Muscle of arm (tissue), 12 donors: Measurements from ENCODE around the gene PIGL. TPM values are rescaled to one million over a fixed set of nuclear protein-coding genes. Genes with fewer than 3 reads are reported as not detected.
"Not testable (repeated sequence)": the region's sequence is repeated elsewhere in the genome, so short reads cannot be mapped to it uniquely, and the experiment has no call there.

ENCODE experiments used
- DNase-seq: peaks from one replicate; pipeline ENCODE4 v3.0.0-alpha.2; 2013
- polyA plus RNA-seq, 12 donors: library from polyadenylated mRNA; unstranded; fragments of 120-200 nt; gene quantifications; one replicate each; pipeline ENCODE4 v1.2.1, GENCODE V29; 2013; ENCODE audit not compliant: insufficient read length in 12 of 12

Gene PIGL
- polyA plus RNA-seq, 12 donors = 10.7 to 39.3 (median 17.0) TPM; not detected in 1

DNA sequence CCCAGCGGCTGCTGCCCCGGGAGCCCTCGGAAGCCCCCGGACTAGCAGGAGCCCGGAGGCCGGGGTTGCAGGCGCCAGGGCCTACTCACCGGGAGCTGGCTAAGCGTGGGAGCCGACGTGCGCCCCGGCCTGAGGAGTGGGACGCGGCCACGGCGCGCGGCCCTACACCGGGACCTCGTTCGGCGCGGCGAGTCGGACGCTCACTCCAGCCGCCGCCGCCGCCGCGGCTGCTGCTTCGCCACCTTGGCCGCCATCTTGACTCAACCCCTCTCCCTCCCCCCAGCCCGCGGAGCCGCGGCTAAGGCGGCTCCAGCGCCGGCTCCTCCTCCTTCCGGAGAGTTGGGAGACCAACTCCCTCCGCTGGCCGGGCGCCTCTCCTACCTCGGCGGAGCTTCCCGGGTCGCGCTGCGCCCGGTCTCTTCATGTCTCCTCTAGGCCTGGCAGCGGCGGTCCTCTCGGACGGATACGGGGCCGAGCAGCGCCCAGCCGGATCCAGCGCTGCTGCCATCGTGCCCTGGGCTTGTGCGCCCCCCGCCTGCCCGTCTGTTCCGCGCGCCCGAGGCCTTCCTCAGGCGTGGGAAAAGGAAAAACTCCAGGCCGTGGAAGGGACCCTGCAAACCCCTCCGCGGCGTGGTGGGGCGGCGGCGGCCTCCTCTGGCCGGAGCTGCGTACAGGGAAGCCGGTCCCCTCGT, 1.6 kb upstream of the PIGL start, which contains the start of gene NCOR1:
NCOR1 (minus strand) TSS at position 262 of the 692 bp plus-strand sequence. CDS start 20,965 bp downstream, outside the sequence.
- DNase-seq = peak; percentile 94

DNA sequence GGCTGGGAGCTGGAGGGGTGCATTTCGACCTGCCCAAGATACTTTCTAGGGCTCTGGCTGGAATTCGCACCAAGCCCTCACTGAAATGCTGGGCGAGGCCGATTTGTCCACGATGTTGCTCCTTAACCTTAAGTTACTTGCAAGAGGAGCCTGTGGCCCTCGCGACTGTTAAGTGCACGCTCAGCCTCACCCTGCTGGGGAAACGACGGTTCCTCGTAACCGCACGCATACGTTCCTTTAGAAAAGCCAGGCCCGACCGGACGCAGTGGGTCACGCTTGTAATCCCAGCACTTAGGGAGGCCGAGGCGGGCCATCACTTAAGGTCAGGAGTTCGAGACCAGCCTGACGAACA, 1.1 kb upstream of the PIGL start:
- DNase-seq = no peak

DNA sequence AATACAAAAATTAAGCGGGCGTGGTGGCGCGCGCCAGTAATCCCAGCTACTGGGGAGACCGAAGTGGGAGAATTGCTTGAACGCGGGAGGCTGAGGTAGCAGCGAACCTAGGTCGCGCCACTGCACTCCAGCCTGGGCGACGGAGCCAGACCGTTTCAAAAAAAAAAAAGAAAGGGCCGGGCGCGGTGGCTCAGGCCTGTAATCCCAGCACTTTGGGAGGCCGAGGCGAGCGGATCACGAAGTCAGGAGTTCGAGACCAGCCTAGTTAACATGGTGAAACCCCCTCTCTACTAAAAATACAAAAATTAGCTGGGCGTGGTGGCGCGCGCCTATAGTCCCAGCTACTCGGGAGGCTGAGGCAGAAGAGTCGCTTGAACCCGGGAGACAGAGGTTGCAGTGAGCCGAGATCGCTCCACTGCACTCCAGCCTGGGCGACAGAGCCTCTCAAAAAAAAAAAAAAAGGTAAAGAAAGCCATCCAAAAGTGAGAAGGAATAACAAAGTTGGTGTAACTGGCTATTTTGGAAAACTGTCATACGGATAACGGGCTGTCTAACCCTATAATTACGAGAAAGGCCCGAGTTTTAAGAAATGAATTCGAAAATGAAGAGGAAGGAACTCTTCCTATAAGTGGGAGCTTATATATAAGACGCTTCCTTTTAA, 539 bp upstream of the PIGL start:
- not testable (repeated sequence) for DNase-seq

DNA sequence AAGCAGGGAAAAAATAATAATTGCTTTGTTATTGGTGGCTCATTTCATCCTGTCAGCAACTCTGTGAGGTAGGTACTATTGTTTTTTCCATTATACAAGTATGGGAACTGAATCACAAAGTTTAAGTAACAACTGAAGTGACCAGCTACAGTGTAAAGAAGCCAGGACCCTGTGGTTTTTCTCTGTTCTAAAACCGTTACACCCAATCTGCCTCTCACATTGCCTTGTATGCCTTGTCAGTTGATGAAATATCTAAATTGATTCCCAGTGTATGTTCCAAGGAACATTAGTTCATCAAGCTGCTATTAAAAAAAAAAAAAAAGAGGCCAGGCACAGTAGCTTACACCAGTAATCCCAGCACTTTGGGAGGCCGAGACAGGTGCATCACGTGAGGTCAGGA, 5.4 kb downstream of the PIGL start:
- DNase-seq = no peak

DNA sequence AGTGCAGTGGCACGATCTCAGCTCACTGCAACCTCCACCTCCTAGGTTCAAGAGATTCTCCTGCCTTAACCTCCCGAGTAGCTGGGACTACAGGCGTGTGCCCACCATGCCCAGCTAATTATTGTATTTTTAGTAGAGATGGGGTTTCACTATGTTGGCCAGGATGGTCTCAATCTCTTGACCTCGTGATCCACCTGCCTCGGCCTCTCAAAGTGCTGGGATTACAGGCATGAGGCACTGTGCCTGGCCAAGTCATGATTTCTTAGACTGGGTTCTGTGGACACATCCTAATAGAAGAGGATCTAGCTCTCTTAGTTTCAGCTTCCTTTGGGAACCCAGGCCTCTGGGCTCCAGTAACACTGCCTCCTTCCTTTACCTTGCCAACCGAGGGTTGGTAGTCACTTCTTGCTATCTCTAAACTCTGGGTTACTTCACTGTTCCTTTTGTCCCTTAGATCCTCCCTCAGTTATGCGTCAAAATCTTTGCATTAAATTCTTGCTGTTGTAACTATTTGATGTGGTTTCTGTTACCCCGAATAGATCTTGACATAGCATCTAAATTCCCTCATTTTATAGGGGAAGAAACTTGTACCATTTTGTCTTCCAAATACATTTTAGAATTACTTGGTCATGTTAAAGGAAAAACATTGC, 13.0 kb downstream of the PIGL start:
- not testable (repeated sequence) for DNase-seq

DNA sequence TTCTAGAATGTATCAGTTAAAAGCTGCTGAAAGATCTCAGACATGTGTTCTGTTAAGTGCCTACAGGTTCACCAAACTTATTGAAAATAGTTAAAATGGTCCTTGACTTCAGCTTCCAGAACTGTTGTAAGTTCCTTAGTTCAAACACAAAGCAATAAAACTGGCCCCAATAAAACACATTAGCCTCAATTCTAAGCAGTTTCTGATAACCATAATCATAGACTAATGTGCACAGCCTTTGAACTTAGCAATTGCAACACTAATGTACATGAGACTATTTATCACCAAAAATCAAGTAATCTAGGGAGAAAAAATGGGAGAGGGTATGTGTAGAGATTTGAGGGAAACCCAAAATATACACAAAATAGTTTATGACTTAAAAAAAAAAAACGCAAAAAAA, 15.4 kb downstream of the PIGL start:
- no peak for DNase-seq

DNA sequence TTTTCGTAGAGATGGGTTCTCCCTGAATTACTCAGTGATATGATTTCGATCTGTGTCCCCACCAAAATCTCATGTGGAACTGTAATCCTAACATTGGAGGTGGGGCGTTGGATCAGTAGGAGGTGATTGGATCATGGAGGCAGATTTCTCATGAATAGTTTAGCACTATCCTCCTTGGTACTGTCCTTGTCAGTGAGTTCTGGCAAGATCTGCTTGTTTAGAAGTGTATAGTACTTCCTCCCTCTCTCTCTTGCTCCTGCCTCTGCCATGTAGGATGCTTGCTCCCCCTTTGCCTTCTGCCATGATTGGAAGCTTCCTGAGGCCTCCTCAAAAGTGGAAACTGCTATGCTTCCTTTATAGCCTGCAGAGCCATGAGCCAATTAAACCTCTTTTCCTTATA, 22.9 kb downstream of the PIGL start:
- no peak for DNase-seq

DNA sequence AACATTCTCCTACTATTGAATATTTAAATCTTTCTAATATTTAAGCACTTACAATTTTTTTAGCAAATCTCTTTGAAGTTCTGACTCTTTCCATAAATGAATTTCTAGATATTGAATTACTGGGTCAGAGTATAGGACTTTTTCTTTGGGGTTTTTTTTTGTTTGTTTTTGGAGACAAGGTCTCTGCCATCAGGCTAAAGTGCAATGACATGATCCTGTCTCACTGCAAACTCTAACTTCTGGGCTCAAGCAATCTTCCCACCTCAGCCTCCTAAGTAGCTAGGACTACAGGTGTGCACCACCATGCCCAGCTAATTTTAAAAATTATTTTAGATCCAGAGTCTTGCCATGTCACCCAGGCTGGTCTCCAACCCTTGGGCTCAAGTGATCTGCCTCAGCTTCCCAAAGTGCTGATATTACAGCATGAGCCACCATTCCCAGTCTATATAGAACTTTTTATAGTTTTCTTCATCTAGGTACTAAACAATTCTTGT, 24.9 kb downstream of the PIGL start:
- no peak for DNase-seq

DNA sequence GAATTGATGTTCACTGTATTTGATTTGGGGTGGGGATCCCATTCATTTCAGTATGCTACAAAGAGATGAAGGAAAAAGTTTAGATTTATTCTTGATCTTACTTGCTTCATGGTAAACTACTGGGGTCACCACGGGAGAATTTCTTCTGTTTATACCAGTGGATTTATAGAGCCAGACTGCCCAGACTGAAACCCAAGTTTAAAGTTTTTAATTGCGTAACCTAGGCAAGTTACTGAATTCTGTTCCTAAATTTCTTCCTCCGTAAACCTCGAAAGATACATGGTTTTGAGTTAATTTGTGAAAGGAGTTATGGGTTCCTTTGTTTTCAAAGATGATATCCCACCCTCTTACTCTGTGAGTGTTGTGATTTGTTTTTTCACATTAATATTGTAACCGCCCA, 26.4 kb downstream of the PIGL start:
- no peak for DNase-seq

DNA sequence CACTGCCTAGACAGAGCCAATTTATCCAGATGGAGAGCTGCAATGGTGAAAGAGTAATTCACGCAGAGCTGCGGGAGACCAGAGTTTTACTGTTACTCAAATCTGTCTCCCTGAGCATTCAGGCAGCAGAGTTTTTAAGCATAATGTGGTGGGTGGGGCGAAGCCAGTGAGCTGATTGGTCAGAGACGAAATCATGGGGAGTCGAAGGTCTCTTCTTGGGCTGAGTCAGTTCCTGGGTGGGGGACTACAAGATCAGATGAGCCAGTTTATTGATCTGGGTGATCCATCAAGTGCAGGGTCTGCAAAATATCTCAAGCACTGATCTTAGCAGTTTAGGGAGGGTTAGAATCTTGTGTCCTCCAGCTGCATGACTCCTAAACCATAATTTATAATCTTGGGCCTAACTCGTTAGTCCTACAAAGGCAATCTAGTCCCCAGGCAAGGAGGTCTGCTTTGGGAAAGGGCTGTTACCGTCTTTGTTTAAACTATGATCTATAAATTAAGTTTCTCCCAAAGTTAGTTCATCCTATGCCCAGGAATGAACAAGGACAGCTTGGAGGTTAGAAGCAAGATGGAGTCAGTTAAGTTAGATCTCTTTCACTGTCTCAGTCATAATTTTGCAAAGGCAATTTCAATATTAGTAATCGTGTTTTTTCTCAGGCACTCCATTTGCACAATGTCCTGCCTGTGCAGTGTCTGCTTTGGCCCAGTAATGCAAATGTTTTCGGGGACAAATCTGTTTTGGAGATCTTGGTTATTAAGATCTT, 27.0 kb downstream of the PIGL start:
- no peak for DNase-seq

DNA sequence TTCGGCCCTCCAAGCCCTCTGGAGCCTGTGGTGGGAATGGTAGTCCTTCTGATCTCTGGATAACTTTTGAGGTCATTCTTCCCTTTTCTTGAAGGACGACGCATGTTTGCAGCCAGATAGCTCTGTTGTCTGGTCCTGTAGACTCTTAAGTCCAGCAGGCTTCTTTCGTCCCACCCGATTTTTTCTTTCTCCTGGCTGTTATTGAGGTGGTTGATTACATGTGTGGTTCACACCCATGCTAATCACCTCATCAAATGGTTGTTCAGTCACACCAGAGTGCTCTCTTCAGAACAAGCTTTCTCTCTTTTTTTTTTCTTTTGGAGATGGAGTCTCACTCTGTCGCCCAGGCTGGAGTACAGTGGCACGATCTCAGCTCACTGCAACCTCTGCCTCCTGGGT, 30.6 kb downstream of the PIGL start:
- DNase-seq = no peak

DNA sequence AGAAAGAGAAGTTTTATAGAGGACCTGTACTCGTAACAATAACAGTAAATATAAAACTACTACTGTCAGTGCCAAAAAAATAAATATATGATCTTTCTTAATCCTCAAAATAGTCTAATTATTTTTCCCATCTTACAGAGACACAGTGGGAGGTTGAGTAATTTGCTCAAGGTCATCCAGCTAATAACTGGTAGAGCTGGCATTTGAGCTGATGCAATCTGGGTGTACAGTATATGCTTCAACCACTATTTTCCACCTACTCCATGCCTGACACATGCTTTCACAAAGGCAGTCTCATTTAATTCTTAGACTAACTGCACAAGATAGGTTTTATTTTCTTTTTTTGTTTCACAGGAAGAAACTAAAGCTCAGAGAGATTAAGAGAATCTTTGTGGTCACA, 33.6 kb downstream of the PIGL start:
- no peak for DNase-seq

DNA sequence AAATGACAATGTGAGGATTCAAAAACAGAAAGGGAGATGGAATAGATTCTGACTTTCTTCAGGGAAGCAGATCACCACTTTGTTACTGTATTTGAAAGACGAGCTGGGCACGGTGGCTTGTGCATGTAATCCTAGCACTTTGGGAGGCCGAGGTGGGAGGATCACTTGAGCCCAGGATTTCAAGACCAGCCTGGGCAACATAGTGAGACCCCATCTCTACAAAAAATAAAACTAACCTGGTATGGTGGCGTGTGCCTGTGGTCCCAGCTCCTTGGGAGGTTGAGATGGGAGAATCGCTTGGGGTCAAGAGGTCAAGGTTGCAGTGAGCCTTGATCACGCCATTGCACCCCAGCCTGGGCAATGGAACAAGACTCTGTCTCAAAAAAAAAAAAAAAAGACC, 34.0 kb downstream of the PIGL start:
- DNase-seq = no peak

DNA sequence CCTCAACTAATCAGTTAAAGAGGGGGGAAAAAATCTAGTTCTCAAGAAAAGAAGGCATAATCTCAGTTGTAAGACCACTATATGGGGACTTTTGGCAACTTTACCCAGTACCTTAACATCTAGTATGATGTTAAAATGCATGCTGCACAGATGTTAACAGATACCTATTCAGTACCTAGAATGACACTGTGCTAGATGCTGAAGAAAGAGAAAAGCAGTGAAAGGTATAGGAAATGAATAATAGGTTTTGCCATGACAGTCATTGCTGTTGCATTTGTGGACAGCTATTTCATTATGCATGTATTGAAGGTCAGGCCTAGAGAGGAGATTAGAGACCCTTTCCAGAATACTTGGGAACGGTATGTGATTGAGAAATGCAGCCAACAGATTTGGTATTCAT, 34.5 kb downstream of the PIGL start:
- no peak for DNase-seq

DNA sequence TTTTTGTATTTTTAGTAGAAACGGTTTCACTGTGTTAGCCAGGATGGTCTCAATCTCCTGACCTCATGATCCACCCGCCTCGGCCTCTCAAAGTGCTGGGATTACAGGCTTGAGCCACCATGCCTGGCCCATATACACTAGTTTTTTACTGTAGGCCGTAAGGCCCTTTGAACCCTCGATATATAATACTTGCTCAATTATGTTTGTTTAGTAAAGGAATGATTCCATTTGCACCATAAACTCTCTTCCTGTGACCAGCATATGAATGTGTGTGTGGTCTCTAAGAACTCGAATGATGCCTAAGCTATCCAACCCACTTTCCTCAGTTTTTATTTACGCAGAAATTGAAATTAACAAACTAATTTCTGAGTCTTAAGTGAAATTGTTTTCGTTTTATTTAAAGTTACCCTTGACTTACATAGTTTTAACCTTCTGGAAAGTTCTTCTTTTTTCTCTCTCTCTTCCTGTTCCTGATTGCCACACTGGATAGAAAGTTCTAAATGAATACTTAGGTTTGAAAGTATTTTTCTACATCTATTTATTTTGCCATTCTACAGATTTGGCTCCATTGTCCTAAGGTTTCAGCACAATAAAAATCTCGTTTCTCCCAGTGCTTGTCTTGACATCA, 37.9 kb downstream of the PIGL start:
- DNase-seq = no peak

DNA sequence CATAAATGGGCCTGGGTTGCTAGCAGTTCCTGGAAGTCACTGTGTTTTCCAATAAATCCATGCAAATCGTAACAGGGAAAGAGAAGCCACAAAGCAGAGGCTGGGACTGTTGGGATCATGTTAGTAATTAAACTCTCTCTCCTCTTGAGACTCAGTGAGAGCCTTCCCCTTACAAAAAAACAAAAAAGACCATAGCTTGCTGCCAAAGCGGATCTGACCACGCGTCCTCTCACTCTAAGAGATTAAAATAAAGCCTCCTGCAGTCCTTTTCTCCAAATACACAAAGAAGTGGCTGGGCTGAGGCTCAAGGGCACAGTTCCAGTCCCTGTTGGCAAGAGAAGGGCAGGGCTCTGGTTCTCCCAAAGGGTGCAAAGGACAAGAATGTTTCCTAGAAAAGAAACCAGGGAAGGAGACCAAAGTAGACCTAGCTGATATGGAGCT, 38.5 kb downstream of the PIGL start:
- peak; percentile 54 for DNase-seq

DNA sequence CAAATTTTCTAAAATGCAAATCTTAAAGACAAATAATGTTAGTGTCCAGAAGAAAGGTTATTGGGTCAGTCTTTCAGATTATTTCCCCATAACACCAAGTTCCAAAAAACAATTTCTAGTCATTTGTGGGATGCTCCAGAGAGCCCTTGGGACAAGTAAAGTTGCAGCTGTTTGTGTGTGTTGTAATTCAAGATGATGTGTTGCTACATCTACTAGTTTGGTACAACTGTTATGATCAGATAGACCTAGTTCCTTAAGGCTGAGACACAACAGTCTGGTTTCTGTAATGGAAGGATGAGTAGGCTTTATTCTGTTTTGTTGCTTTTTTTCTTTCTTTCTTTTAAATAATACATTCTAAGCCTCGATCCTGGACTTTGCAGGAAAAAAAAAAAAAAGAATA, 41.9 kb downstream of the PIGL start:
- DNase-seq = peak; percentile 33

DNA sequence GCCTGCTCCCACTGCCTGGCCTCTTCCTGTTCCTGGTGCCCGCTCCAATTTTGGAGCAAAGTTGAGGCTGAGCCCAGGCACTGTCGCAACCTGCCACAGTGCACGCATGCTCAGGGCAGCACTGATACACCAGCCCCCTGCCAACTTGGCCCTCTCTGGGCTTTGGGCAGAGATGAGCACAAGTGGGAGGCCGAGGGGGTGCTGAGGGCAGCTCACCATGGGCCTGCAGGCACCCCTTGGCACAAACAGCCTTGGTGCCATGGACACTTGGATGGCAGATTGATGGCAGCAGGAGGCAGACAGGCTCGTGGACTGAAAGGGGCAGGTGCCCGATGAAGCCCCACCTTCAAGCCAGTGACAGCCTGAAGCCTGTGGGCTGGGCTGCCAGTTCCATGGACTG, 42.9 kb downstream of the PIGL start:
- no peak for DNase-seq

DNA sequence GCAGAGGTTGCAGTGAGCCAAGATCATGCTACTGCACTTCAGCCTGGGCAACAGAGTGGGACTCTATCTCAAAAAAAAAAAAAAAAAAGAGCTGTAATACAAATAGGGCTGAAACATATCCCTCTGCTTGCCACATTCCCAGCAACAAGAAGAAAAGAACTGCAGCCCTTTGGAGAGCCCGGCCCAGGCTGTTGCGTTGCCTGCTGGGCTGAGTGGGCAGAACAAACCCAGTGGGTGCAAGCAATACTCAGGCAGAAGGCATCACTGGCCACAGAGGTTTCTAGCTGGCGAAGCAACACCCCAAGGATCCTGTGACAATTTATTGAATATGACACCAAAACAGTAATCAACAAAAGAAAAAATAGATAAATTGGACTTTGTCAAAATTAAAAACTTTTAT, 44.0 kb downstream of the PIGL start:
- no peak for DNase-seq

DNA sequence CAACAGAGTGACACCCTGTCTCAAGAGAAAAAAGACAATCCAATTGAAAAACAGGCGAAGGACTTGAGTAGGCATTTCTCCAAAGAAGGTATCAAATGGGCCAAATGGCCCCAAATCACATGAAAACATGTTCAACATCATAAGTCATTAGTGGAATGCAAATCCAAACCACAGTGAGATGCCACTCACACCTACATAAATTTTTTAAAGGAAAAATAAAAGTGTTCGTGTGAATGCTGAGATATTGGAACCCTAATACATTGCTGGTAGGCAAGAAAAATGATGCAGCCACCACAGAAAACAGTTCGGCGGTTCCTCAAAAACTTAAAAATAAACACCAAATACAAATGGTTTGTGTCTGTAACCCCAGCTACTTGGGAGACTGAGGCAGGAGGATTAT, 45.2 kb downstream of the PIGL start:
- no peak for DNase-seq

DNA sequence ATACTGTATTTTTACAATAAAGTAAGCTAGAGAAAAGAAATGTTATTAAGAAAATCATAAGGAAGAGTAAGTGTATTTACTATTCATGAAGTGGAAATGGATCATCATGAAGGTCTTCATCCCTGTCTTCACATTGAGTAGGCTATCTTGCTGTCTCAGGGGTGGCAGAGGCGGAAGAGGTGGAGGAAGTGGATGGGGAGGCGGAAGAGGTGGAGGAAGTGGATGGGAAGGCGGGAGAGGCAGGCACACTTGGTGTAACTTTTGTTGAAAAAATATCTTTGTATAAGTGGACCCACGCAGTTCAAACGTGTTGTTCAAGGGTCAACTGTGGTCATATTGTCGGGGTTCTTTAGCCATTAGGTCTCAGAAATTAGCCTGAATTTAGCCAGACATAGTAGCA, 50.2 kb downstream of the PIGL start:
- DNase-seq = no peak

DNA sequence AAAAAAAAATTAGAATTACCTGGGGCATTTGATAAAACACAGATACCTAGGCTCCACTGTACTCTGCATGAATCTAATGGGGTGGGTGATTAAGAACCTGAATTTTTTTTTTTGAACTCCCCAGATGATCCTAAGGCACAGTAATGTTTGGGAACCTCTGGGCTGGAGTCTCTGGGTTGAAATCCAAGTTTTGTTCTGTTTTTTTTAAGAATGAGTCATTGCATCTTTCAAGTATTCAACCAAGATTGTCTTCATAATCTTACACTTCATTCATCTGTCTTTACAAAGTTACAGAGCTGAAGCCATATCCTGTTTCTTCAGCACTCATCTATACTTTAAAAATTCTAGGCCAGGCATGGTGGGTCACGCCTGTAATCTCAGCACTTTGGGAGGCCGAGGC, 52.6 kb downstream of the PIGL start:
- DNase-seq = no peak
